ENCODE results near the gene RAD51. TPM values are rescaled to one million over a fixed set of nuclear protein-coding genes. Genes with fewer than 3 reads are reported as not detected.

Gene RAD51
- polyA plus RNA-seq, 1 donor from 2014 or later: 0.22 TPM

DNA sequence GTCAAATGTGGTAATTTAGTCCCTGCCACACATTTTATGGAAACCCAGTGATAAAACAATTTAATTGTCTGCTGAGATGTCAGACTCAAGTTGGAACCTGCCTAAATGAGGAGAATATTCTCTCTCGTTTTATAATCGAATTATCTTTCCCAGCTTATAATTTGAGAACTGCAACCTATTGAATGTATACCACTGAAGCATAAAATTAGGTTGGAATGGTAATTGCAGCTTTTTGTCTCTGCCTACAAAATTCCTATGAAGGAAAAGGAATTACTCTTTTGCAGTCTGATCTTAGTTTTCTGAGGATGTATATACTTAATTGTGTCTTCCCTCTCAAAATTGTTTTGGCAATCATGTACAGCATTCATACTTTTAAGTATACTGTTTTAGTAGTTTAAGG is 28.9 kb downstream of the RAD51 start:
- Histone ChIP-seq H3K27ac (ENCODE audit: low read length) (no peak overlapping the region), H3K9ac (ENCODE audit: low read length) (no peak overlapping the region), H3K4me3 (ENCODE audit: low read length) (no peak overlapping the region), H4K20me1 (ENCODE audit: insufficient read depth) (no peaks in the 10 kb centered on the region), H3K79me2 (replicated peaks; ENCODE audit: insufficient read depth, low read length) (no peaks in the 10 kb centered on the region), H3K27me3 (ENCODE audit: insufficient read depth, low read depth, low read length) (no peaks in the 10 kb centered on the region), H3K36me3 (ENCODE audit: insufficient read depth, low read length) (no peaks in the 10 kb centered on the region), H3K4me2 (ENCODE audit: low read length) (no peak overlapping the region), H3K9me3 (ENCODE audit: low read length) (no peaks in the 10 kb centered on the region), H2AFZ (ENCODE audit: low read depth, low read length) (no peak overlapping the region), H3K9me2 (ENCODE audit: insufficient read depth, low read length) (no peaks in the 10 kb centered on the region), H3F3A (ENCODE audit: insufficient read depth, low read length, poor library complexity, severe bottlenecking) (no peaks in the 10 kb centered on the region)
- TF ChIP-seq RAD21 (conservative IDR thresholded peaks at IDR 0.05) (no peak), SMC3 (conservative IDR thresholded peaks at IDR 0.05; ENCODE audit: poor library complexity) (no peak), TAF1 (IDR thresholded peaks at IDR 0.05; ENCODE audit: low read depth) (no peak), EP300 (conservative IDR thresholded peaks at IDR 0.05; ENCODE audit: poor library complexity, severe bottlenecking) (no peak)
- TF ChIP-seq, protein P1, sequence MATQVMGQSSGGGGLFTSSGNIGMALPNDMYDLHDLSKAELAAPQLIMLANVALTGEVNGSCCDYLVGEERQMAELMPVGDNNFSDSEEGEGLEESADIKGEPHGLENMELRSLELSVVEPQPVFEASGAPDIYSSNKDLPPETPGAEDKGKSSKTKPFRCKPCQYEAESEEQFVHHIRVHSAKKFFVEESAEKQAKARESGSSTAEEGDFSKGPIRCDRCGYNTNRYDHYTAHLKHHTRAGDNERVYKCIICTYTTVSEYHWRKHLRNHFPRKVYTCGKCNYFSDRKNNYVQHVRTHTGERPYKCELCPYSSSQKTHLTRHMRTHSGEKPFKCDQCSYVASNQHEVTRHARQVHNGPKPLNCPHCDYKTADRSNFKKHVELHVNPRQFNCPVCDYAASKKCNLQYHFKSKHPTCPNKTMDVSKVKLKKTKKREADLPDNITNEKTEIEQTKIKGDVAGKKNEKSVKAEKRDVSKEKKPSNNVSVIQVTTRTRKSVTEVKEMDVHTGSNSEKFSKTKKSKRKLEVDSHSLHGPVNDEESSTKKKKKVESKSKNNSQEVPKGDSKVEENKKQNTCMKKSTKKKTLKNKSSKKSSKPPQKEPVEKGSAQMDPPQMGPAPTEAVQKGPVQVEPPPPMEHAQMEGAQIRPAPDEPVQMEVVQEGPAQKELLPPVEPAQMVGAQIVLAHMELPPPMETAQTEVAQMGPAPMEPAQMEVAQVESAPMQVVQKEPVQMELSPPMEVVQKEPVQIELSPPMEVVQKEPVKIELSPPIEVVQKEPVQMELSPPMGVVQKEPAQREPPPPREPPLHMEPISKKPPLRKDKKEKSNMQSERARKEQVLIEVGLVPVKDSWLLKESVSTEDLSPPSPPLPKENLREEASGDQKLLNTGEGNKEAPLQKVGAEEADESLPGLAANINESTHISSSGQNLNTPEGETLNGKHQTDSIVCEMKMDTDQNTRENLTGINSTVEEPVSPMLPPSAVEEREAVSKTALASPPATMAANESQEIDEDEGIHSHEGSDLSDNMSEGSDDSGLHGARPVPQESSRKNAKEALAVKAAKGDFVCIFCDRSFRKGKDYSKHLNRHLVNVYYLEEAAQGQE (IDR thresholded peaks at IDR 0.05; ENCODE audit: borderline replicate concordance): no peak

DNA sequence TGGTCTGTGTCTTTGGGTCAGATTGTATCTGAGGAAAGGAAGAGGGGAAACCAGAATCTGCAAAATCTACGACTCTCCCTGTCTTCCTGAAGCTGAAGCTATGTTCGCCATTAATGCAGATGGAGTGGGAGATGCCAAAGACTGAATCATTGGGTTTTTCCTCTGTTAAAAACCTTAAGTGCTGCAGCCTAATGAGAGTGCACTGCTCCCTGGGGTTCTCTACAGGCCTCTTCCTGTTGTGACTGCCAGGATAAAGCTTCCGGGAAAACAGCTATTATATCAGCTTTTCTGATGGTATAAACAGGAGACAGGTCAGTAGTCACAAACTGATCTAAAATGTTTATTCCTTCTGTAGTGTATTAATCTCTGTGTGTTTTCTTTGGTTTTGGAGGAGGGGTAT is 36.1 kb downstream of the RAD51 start:
- Histone ChIP-seq H3K79me2 (replicated peaks; ENCODE audit: insufficient read depth, low read length) (no peaks in the 10 kb centered on the region), H3K27ac (ENCODE audit: low read length) (no peak overlapping the region), H3K4me3 (ENCODE audit: low read length) (no peak overlapping the region), H3K9ac (ENCODE audit: low read length) (no peak overlapping the region), H2AFZ (ENCODE audit: low read depth, low read length) (no peak overlapping the region), H3K36me3 (ENCODE audit: insufficient read depth, low read length) (no peaks in the 10 kb centered on the region), H3K27me3 (ENCODE audit: insufficient read depth, low read depth, low read length) (no peaks in the 10 kb centered on the region), H3K4me2 (ENCODE audit: low read length) (no peak overlapping the region), H3K9me3 (ENCODE audit: low read length) (no peaks in the 10 kb centered on the region), H3K9me2 (ENCODE audit: insufficient read depth, low read length) (no peaks in the 10 kb centered on the region), H4K20me1 (ENCODE audit: insufficient read depth) (no peaks in the 10 kb centered on the region), H3F3A (ENCODE audit: insufficient read depth, low read length, poor library complexity, severe bottlenecking) (no peaks in the 10 kb centered on the region)
- no peak for TF ChIP-seq POLR2AphosphoS5 (IDR thresholded peaks at IDR 0.05)
- TF ChIP-seq EZH2 (IDR thresholded peaks at IDR 0.05; ENCODE audit: borderline replicate concordance, insufficient read depth, low read length, poor library complexity, severe bottlenecking): no peak
- no peak for TF ChIP-seq SMC3 (conservative IDR thresholded peaks at IDR 0.05; ENCODE audit: poor library complexity)
- no peak for TF ChIP-seq MXI1 (conservative IDR thresholded peaks at IDR 0.05; ENCODE audit: poor library complexity, severe bottlenecking)
- TF ChIP-seq RAD21 (conservative IDR thresholded peaks at IDR 0.05): no peak

DNA sequence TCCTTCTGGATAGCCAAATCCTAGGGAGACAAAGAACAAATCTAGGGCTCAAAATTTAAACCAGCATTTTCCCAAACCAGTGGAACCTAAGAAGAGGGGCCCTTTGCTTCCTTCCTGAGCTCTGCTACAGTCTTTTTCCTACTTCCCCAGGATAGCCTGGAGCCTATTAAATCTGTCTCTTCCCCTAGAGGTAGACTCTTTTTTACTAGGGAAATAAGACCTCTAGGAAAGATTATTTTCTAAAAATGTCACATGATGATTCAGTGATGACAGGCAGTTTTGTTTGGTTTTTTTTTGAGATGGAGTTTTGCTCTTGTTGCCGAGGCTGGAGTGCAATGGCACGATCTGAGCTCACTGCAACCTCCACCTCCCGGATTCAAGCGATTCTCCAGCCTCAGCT is 41.6 kb downstream of the RAD51 start:
- H3K36me3 ChIP-seq (ENCODE audit: insufficient read depth, low read length): no peaks in the 10 kb centered on the region
- H3K4me3 ChIP-seq (ENCODE audit: low read length): no peak overlapping the region
- no peak overlapping the region for H2AFZ ChIP-seq (ENCODE audit: low read depth, low read length)
- no peaks in the 10 kb centered on the region for H3K9me2 ChIP-seq (ENCODE audit: insufficient read depth, low read length)
- H3K79me2 ChIP-seq (replicated peaks; ENCODE audit: insufficient read depth, low read length): no peaks in the 10 kb centered on the region
- H3K27ac ChIP-seq (ENCODE audit: low read length): no peak overlapping the region
- no peak overlapping the region for H3K4me2 ChIP-seq (ENCODE audit: low read length)
- TF ChIP-seq EZH2 (IDR thresholded peaks at IDR 0.05; ENCODE audit: borderline replicate concordance, insufficient read depth, low read length, poor library complexity, severe bottlenecking) (no peak), TAF1 (IDR thresholded peaks at IDR 0.05; ENCODE audit: low read depth) (no peak), POLR2AphosphoS5 (IDR thresholded peaks at IDR 0.05) (no peak), SMC3 (conservative IDR thresholded peaks at IDR 0.05; ENCODE audit: poor library complexity) (no peak), MXI1 (conservative IDR thresholded peaks at IDR 0.05; ENCODE audit: poor library complexity, severe bottlenecking) (no peak), RAD21 (conservative IDR thresholded peaks at IDR 0.05) (no peak), EP300 (conservative IDR thresholded peaks at IDR 0.05; ENCODE audit: poor library complexity, severe bottlenecking) (no peak)
- TF ChIP-seq, protein P1 (IDR thresholded peaks at IDR 0.05; ENCODE audit: borderline replicate concordance): no peak
- TF ChIP-seq, protein P2, sequence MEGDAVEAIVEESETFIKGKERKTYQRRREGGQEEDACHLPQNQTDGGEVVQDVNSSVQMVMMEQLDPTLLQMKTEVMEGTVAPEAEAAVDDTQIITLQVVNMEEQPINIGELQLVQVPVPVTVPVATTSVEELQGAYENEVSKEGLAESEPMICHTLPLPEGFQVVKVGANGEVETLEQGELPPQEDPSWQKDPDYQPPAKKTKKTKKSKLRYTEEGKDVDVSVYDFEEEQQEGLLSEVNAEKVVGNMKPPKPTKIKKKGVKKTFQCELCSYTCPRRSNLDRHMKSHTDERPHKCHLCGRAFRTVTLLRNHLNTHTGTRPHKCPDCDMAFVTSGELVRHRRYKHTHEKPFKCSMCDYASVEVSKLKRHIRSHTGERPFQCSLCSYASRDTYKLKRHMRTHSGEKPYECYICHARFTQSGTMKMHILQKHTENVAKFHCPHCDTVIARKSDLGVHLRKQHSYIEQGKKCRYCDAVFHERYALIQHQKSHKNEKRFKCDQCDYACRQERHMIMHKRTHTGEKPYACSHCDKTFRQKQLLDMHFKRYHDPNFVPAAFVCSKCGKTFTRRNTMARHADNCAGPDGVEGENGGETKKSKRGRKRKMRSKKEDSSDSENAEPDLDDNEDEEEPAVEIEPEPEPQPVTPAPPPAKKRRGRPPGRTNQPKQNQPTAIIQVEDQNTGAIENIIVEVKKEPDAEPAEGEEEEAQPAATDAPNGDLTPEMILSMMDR (IDR thresholded peaks at IDR 0.05; ENCODE audit: poor library complexity, severe bottlenecking): no peak
- no peaks in the 10 kb centered on the region for H4K20me1 ChIP-seq (ENCODE audit: insufficient read depth)
- H3K27me3 ChIP-seq (ENCODE audit: insufficient read depth, low read depth, low read length): no peaks in the 10 kb centered on the region
- no peak overlapping the region for H3K9ac ChIP-seq (ENCODE audit: low read length)
- no peaks in the 10 kb centered on the region for H3K9me3 ChIP-seq (ENCODE audit: low read length)
- H3F3A ChIP-seq (ENCODE audit: insufficient read depth, low read length, poor library complexity, severe bottlenecking): no peaks in the 10 kb centered on the region

Measured in neural cell (in vitro differentiated cells).